DND-41 (cell line): ENCODE data around the gene TINAGL1.

ENCODE experiments used
- ATAC-seq: fragments of 200-7000 bp; cut with Tn5 transposase; 3 replicates; pipeline ENCODE4 v1.9.1; 2021; ENCODE audit warnings: low read depth; ENCODE audit not compliant: insufficient read depth
- DNase-seq: peaks from one replicate; pipeline ENCODE4 v3.0.0-alpha.2; 2020
- H2AFZ ChIP-seq: 2 replicates; pipeline ENCODE4 v1.6.0; 2012; ENCODE audit warnings: low read depth, low read length
- H3K27ac ChIP-seq: 2 replicates; pipeline ENCODE4 v1.5.1; 2012; ENCODE audit warnings: low read length, inconsistent platforms
- H3K27me3 ChIP-seq: fragments of 200-600 bp; sonication (generic); 2 replicates; pipeline ENCODE4 v1.6.0; 2012; ENCODE audit warnings: low read length, mild to moderate bottlenecking, inconsistent platforms; ENCODE audit not compliant: insufficient read depth, poor library complexity
- H3K36me3 ChIP-seq: 2 replicates; pipeline ENCODE4 v1.5.1; 2012; ENCODE audit warnings: low read length, inconsistent platforms; ENCODE audit not compliant: insufficient read depth
- H3K4me1 ChIP-seq: 2 replicates; pipeline ENCODE4 v1.5.1; 2012; ENCODE audit warnings: mild to moderate bottlenecking, low read length; ENCODE audit not compliant: insufficient read depth
- H3K4me2 ChIP-seq: 2 replicates; pipeline ENCODE4 v1.6.0; 2012; ENCODE audit warnings: mild to moderate bottlenecking, moderate library complexity, low read length, inconsistent platforms; ENCODE audit not compliant: insufficient read depth
- H3K4me3 ChIP-seq, 2 experiments: fragments of 200-600 bp in 1 of 2; shearing (Covaris generic) in 1 of 2; 2 replicates each; pipeline ENCODE4 v1.5.1; 2012 to 2016; ENCODE audit warnings: inconsistent platforms in 2 of 2, low read length in 2 of 2, mild to moderate bottlenecking in 2 of 2, low read depth in 1 of 2, moderate library complexity in 1 of 2
- H3K79me2 ChIP-seq: 2 replicates; pipeline ENCODE4 v1.6.0; 2012; ENCODE audit warnings: low read length, inconsistent platforms; ENCODE audit not compliant: insufficient read depth
- H3K9ac ChIP-seq: 2 replicates; pipeline ENCODE4 v1.6.0; 2012; ENCODE audit warnings: low read depth, mild to moderate bottlenecking, inconsistent platforms, low read length, moderate library complexity
- H3K9me3 ChIP-seq: 2 replicates; pipeline ENCODE4 v1.5.1; 2012; ENCODE audit warnings: low read length, moderate library complexity, mild to moderate bottlenecking, inconsistent platforms; ENCODE audit not compliant: insufficient read depth, severe bottlenecking
- H4K20me1 ChIP-seq: 2 replicates; pipeline ENCODE4 v1.6.0; 2012; ENCODE audit warnings: low read length; ENCODE audit not compliant: insufficient read depth
- CTCF ChIP-seq: IDR thresholded peaks from 2 replicates; pipeline ENCODE4 v1.5.1; 2012; ENCODE audit warnings: borderline replicate concordance, low read length, moderate library complexity, mild to moderate bottlenecking; ENCODE audit not compliant: poor library complexity, severe bottlenecking; ENCODE audit errors: extremely low read depth
- EZH2 ChIP-seq: IDR thresholded peaks from 3 replicates; pipeline ENCODE4 v1.6.1; 2012; ENCODE audit warnings: borderline replicate concordance, low read depth, mild to moderate bottlenecking, moderate library complexity, low read length, inconsistent platforms; ENCODE audit not compliant: severe bottlenecking

Gene TINAGL1

GRCh38 chr1:31556481-31557006 lies 19.8 kb upstream of the TINAGL1 start:
- H3K9me3 ChIP-seq = no peaks in the 10 kb centered on the region
- H3K27me3 ChIP-seq = no peaks in the 10 kb centered on the region
- H4K20me1 ChIP-seq = no peaks in the 10 kb centered on the region
- H3K4me3 ChIP-seq = no peak overlapping the region
- TF ChIP-seq EZH2 = no peak
- no peak for TF ChIP-seq CTCF
- no peaks in the 10 kb centered on the region for H3K79me2 ChIP-seq
- DNase-seq (no peak), ATAC-seq (no peak)
- no peak overlapping the region for H3K4me2 ChIP-seq
- H3K27ac ChIP-seq = no peak overlapping the region
- H3K36me3 ChIP-seq = no peaks in the 10 kb centered on the region
- no peak overlapping the region for H2AFZ ChIP-seq
- H3K9ac ChIP-seq = no peak overlapping the region
- H3K4me1 ChIP-seq = no peaks in the 10 kb centered on the region

GRCh38 chr1:31559715-31560114 lies 16.6 kb upstream of the TINAGL1 start:
- H3K4me1 ChIP-seq = no peaks in the 10 kb centered on the region
- TF ChIP-seq CTCF (no peak), EZH2 (no peak)
- ATAC-seq = no peak

GRCh38 chr1:31560394-31560793 lies 15.9 kb upstream of the TINAGL1 start:
- no peak for ATAC-seq
- no peak overlapping the region for H3K4me3 ChIP-seq
- no peak overlapping the region for H2AFZ ChIP-seq
- no peaks in the 10 kb centered on the region for H3K4me1 ChIP-seq
- H3K27me3 ChIP-seq = no peaks in the 10 kb centered on the region
- no peaks in the 10 kb centered on the region for H4K20me1 ChIP-seq
- no peaks in the 10 kb centered on the region for H3K36me3 ChIP-seq
- no peak for DNase-seq
- H3K9me3 ChIP-seq = no peaks in the 10 kb centered on the region
- H3K27ac ChIP-seq = no peak overlapping the region
- no peaks in the 10 kb centered on the region for H3K79me2 ChIP-seq
- no peak overlapping the region for H3K9ac ChIP-seq
- H3K4me2 ChIP-seq = no peak overlapping the region
- TF ChIP-seq CTCF (no peak), EZH2 (no peak)

More at GRCh38 chr1:31559715-31560114, 16.6 kb upstream of the TINAGL1 start:
- no peak overlapping the region for H2AFZ ChIP-seq
- H3K4me2 ChIP-seq = no peak overlapping the region
- no peaks in the 10 kb centered on the region for H3K79me2 ChIP-seq
- no peak overlapping the region for H3K27ac ChIP-seq
- H3K27me3 ChIP-seq = no peaks in the 10 kb centered on the region
- H3K36me3 ChIP-seq = no peaks in the 10 kb centered on the region
- no peaks in the 10 kb centered on the region for H4K20me1 ChIP-seq
- H3K9ac ChIP-seq = no peak overlapping the region
- no peaks in the 10 kb centered on the region for H3K9me3 ChIP-seq
- DNase-seq = no peak
- H3K4me3 ChIP-seq = no peak overlapping the region
